ENCODE measurements around the gene POLR2L.

DNA sequence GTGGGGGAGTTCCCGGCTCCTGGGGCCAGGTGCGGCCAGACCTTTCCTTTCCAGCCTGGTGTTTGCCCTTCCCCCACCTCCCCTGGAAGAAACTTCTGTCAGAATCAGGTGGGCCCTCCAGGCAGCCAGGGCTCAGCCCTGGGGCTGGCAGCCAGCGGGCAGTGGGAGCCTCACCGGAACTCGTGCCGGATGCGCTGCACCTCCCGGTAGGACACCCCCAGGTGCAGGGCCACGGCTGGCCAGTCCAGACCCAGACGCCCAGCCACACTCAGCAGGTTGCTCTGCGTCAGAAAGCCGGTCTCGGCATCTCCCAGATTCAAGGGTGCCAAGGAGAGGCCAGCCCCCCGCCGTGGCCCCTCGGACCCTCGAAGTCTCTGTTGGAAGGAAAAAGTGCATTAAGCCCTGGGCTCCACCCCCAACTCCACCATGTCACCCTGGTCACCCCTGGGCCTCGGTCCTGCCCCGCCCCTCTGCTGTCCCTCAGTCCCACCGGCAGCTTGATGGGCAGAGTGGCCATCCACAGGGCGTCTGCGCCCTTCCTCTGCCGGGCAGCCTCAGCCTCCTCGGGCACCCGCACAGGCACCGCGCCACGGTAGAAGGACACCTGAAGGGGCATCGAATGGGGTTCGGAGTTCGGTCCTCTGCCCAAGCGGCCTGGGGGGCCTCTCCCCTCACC lies 42.5 kb downstream of the POLR2L start:
- TF ChIP-seq SPI1 (IDR thresholded peaks at IDR 0.05; ENCODE audit: low read depth, low read length) = no peak
- TF ChIP-seq PAX5 (IDR thresholded peaks at IDR 0.05; ENCODE audit: insufficient read depth, low read length, severe bottlenecking) = no peak
- no peak for TF ChIP-seq POLR2AphosphoS5 (IDR thresholded peaks at IDR 0.05; ENCODE audit: low read depth, low read length)
